ENCODE data around the gene CEACAM8.
"Not testable (repeated sequence)": the region's sequence is repeated elsewhere in the genome, so short reads cannot be mapped to it uniquely, and the experiment has no call there.

CEACAM8 gene

GRCh38 chr19:42594617-42595489 lies at the start of gene CEACAM8:
TSS of gene CEACAM8 (minus strand) at chr19:42594924. CDS start at chr19:42594828, 96 bp downstream.
- no peak for DNase-seq

GRCh38 chr19:42639324-42640092 lies 44.8 kb upstream of the CEACAM8 start:
- not testable (repeated sequence) for DNase-seq

GRCh38 chr19:42635233-42635539 lies 40.5 kb upstream of the CEACAM8 start:
- DNase-seq: no peak

GRCh38 chr19:42634409-42635232 lies 39.9 kb upstream of the CEACAM8 start:
- peak; percentile 71 for DNase-seq

GRCh38 chr19:42629191-42629590 lies 34.5 kb upstream of the CEACAM8 start:
- DNase-seq: no peak

- DNase-seq: peak; percentile 54
Measured at GRCh38 chr19:42628411-42629140, 33.9 kb upstream of the CEACAM8 start.

- DNase-seq: no peak
Measured at GRCh38 chr19:42627916-42628315, 33.2 kb upstream of the CEACAM8 start.

GRCh38 chr19:42626181-42626580 lies 31.5 kb upstream of the CEACAM8 start:
- no peak for DNase-seq

- DNase-seq: no peak
Measured at GRCh38 chr19:42619271-42619670, 24.5 kb upstream of the CEACAM8 start.

GRCh38 chr19:42613666-42614065 lies 18.9 kb upstream of the CEACAM8 start:
- DNase-seq: no peak

- not testable (repeated sequence) for DNase-seq
Measured at GRCh38 chr19:42610401-42610915, 15.7 kb upstream of the CEACAM8 start.

- DNase-seq: peak; percentile 83
Measured at GRCh38 chr19:42606660-42607351, 12.1 kb upstream of the CEACAM8 start.

- DNase-seq: peak; percentile 36
Measured at GRCh38 chr19:42601811-42602443, 7.2 kb upstream of the CEACAM8 start.

GRCh38 chr19:42596391-42597072 lies 1.8 kb upstream of the CEACAM8 start:
- DNase-seq: peak; percentile 39

- DNase-seq: no peak
Measured at GRCh38 chr19:42595550-42596172, 937 bp upstream of the CEACAM8 start.

GRCh38 chr19:42589792-42590191 lies 4.9 kb downstream of the CEACAM8 start:
- DNase-seq: no peak

- no peak for DNase-seq
Measured at GRCh38 chr19:42584466-42584865, 10.3 kb downstream of the CEACAM8 start.

GRCh38 chr19:42577016-42577415 lies 17.7 kb downstream of the CEACAM8 start:
- DNase-seq: no peak

GRCh38 chr19:42576241-42576640 lies 18.5 kb downstream of the CEACAM8 start:
- DNase-seq: no peak

- DNase-seq: no peak
Measured at GRCh38 chr19:42573642-42574041, 21.1 kb downstream of the CEACAM8 start.
